ENCODE measurements around the gene KCNMA1. TPM values are rescaled to one million over a fixed set of nuclear protein-coding genes. Genes with fewer than 3 reads are reported as not detected.

KCNMA1 gene
- total RNA-seq, 1 experiment from 2014 or later, result 0.70 TPM

DNA sequence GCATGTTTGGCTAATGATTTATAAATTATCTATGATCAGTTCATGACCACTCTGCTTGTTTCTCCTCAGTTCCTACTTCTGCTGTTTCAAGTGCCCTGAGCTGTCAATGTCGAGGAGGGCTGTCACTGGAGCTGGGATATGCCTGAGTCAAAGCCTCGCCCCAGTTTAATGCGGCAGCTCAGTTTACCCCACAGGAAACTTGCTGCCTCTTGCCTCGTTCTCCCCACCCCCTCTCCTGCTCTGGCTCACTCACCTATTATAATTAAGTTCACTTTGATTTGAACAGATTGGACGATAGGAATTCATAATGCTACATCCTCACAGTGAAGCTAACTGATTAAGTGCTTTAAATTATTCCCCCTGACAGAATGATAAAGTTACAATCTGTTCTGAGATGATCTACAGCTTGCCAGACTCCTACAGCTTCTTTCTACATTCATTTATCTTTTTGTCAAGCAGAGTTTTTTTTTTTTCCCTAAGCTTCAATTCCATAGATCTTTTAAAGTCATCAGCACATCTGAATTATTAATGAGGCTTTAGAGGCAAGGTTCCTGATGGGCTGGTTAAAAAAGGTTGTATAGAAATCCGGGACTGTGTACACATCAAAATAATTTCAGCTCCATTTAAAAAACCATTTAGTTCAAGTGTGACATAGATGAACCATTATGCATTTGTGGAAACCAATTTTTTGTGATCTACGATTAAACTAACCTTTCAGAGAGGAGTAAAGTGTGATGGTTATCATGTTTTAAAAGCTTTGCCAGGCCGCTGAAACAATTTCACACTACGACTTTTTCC, 758.3 kb downstream of the KCNMA1 start:
- ChIA-PET CTCF (no interaction called here), POLR2A (ENCODE audit: unreplicated experiment) (interaction anchor here (0.9 kb wide), 1 partner anchor 73 kb away, joined by 13 read pairs; no protein-coding TSS in a partner anchor)
- H3K4me1 ChIP-seq (replicated peaks; ENCODE audit: insufficient read depth), result no peaks in the 10 kb centered on the region
- H3K9me3 ChIP-seq (ENCODE audit: insufficient read depth, low read depth), result no peaks in the 10 kb centered on the region
- H3K9me2 ChIP-seq (ENCODE audit: insufficient read depth), result no peaks in the 10 kb centered on the region
- no peaks in the 10 kb centered on the region for H3K36me3 ChIP-seq (ENCODE audit: low read depth)
- TF ChIP-seq, protein P1, sequence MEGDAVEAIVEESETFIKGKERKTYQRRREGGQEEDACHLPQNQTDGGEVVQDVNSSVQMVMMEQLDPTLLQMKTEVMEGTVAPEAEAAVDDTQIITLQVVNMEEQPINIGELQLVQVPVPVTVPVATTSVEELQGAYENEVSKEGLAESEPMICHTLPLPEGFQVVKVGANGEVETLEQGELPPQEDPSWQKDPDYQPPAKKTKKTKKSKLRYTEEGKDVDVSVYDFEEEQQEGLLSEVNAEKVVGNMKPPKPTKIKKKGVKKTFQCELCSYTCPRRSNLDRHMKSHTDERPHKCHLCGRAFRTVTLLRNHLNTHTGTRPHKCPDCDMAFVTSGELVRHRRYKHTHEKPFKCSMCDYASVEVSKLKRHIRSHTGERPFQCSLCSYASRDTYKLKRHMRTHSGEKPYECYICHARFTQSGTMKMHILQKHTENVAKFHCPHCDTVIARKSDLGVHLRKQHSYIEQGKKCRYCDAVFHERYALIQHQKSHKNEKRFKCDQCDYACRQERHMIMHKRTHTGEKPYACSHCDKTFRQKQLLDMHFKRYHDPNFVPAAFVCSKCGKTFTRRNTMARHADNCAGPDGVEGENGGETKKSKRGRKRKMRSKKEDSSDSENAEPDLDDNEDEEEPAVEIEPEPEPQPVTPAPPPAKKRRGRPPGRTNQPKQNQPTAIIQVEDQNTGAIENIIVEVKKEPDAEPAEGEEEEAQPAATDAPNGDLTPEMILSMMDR (conservative IDR thresholded peaks at IDR 0.05), result no peak
- no peak for TF ChIP-seq EZH2 (IDR thresholded peaks at IDR 0.05; ENCODE audit: low read depth)
- no peak for DNase-seq
- no peak overlapping the region for H3K4me2 ChIP-seq
- H3K27ac ChIP-seq, result no peak overlapping the region
- H3F3A ChIP-seq (ENCODE audit: insufficient read depth, low read depth), result no peaks in the 10 kb centered on the region
- no peaks in the 10 kb centered on the region for H3K79me2 ChIP-seq (ENCODE audit: low read depth)
- H3K4me3 ChIP-seq, result no peak overlapping the region
- no TSS peak for BruUV-seq (replicated peaks)
- H2AFZ ChIP-seq, result no peak overlapping the region
- intact Hi-C loops (cut with micrococcal nuclease; ENCODE audit: unreplicated experiment), result no loop called here
- peaks cover 41% of the 10 kb centered on the region; the same call in 1 of the 2 replicates for H3K27me3 ChIP-seq (ENCODE audit: insufficient read depth, low read depth)
- no peaks in the 10 kb centered on the region for H4K20me1 ChIP-seq (ENCODE audit: insufficient read depth)

DNA sequence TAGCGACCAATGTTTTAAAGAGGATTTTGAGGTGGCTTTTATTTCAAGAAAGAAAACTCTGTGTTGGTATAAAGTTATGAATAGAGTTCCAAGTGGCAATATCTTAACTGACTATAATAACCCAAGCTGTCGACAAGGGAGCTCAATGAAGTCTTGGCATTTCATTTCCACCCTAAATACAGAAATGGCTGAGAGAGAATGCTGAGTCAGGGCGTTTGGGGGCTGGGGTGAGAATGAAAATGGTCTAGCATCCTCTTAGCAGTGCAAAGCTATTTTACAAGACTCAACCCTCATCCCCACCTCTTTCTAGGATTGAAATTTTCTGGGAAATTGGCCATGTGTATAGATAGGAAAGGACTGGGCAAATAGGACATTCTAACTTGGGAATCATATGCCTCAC, 759.1 kb downstream of the KCNMA1 start:
- no peak for DNase-seq
- Histone ChIP-seq H3K36me3 (ENCODE audit: low read depth) (no peaks in the 10 kb centered on the region), H3K9me3 (ENCODE audit: insufficient read depth, low read depth) (no peaks in the 10 kb centered on the region), H3K27me3 (ENCODE audit: insufficient read depth, low read depth) (peaks cover 35% of the 10 kb centered on the region; the same call in 1 of the 2 replicates), H2AFZ (no peak overlapping the region), H3K4me2 (no peak overlapping the region), H4K20me1 (ENCODE audit: insufficient read depth) (no peaks in the 10 kb centered on the region), H3K27ac (no peak overlapping the region), H3F3A (ENCODE audit: insufficient read depth, low read depth) (no peaks in the 10 kb centered on the region), H3K9me2 (ENCODE audit: insufficient read depth) (no peaks in the 10 kb centered on the region), H3K4me3 (no peak overlapping the region), H3K79me2 (ENCODE audit: low read depth) (no peaks in the 10 kb centered on the region), H3K4me1 (replicated peaks; ENCODE audit: insufficient read depth) (no peaks in the 10 kb centered on the region)
- POLR2A ChIA-PET (ENCODE audit: unreplicated experiment), result interaction anchor here (0.9 kb wide), 1 partner anchor 73 kb away, joined by 13 read pairs; no protein-coding TSS in a partner anchor
- intact Hi-C loops (cut with micrococcal nuclease; ENCODE audit: unreplicated experiment), result no loop called here
- no TSS peak for BruUV-seq (replicated peaks)
- TF ChIP-seq, protein P1 (conservative IDR thresholded peaks at IDR 0.05), result no peak
- no peak for TF ChIP-seq EZH2 (IDR thresholded peaks at IDR 0.05; ENCODE audit: low read depth)
- CTCF ChIA-PET, result no interaction called here

DNA sequence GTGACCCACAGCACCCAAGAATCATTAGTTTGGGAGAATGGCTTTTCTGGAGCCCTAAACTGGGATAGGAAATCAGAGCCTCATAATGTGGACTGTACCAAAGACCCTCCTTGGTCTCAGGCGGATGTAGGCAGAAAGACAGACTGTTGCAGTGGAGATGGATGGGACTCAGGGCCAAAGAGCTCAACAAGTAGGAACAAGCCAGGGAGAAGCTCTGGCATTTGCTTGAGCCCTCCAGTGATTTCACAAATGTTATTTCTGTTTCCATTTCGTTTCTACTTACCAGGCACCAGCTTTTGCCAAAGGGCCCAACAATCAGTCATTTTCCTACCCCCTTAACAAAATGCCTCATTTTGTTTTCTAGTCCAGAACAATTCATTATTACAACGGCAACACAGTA, 762.7 kb downstream of the KCNMA1 start:
- no TSS peak for BruUV-seq (replicated peaks)
- Histone ChIP-seq H3K4me1 (replicated peaks; ENCODE audit: insufficient read depth) (no peaks in the 10 kb centered on the region), H3F3A (ENCODE audit: insufficient read depth, low read depth) (no peaks in the 10 kb centered on the region), H3K4me2 (no peak overlapping the region), H3K79me2 (ENCODE audit: low read depth) (no peaks in the 10 kb centered on the region), H3K9me3 (ENCODE audit: insufficient read depth, low read depth) (no peaks in the 10 kb centered on the region), H3K36me3 (ENCODE audit: low read depth) (no peaks in the 10 kb centered on the region), H2AFZ (no peak overlapping the region), H3K9me2 (ENCODE audit: insufficient read depth) (no peaks in the 10 kb centered on the region), H3K4me3 (no peak overlapping the region), H3K27me3 (ENCODE audit: insufficient read depth, low read depth) (peaks cover 16% of the 10 kb centered on the region; the same call in 1 of the 2 replicates), H4K20me1 (ENCODE audit: insufficient read depth) (no peaks in the 10 kb centered on the region), H3K27ac (no peak overlapping the region)
- ChIA-PET CTCF (no interaction called here), POLR2A (ENCODE audit: unreplicated experiment) (no interaction called here)
- intact Hi-C loops (cut with micrococcal nuclease; ENCODE audit: unreplicated experiment), result no loop called here
- DNase-seq, result no peak
- no peak for TF ChIP-seq EZH2 (IDR thresholded peaks at IDR 0.05; ENCODE audit: low read depth)
- TF ChIP-seq, protein P1 (conservative IDR thresholded peaks at IDR 0.05), result no peak

Data from PC-9 (cell line).